Cardiac muscle cell (in vitro differentiated cells and primary cell): Measurements from ENCODE around the gene FNDC5. TPM values are rescaled to one million over a fixed set of nuclear protein-coding genes. Genes with fewer than 3 reads are reported as not detected.

Experiments
- DNase-seq, 2 donors: peaks; one replicate each; pipeline versions ENCODE4 v3.0.0 to v3.0.0-alpha.2; 2010 to 2017; ENCODE audit warnings: low read depth in 1 of 2, low spot score in 1 of 2
- H3K27ac ChIP-seq: fragments of 200-600 bp; sonication (generic); 2 replicates; pipeline ENCODE4 v1.5.1; 2016
- H3K27me3 ChIP-seq: fragments of 200-600 bp; sonication (generic); 2 replicates; pipeline ENCODE4 v1.6.0; 2016; ENCODE audit warnings: control low read depth
- H3K36me3 ChIP-seq: fragments of 200-600 bp; sonication (generic); 2 replicates; pipeline ENCODE4 v1.5.1; 2016; ENCODE audit warnings: control low read depth
- H3K4me1 ChIP-seq: fragments of 200-600 bp; sonication (generic); 2 replicates; pipeline ENCODE4 v1.8.1; 2017; ENCODE audit warnings: low read depth, mild to moderate bottlenecking, mixed run types
- H3K4me3 ChIP-seq: fragments of 200-600 bp; sonication (generic); 2 replicates; pipeline ENCODE4 v1.5.1; 2016; ENCODE audit warnings: mild to moderate bottlenecking
- H3K9me3 ChIP-seq: fragments of 200-600 bp; sonication (generic); 2 replicates; pipeline ENCODE4 v1.5.1; 2017; ENCODE audit warnings: low read depth, mild to moderate bottlenecking, control low read depth
- CTCF ChIP-seq: IDR thresholded peaks from 2 replicates; pipeline ENCODE4 v1.5.1; 2012; ENCODE audit warnings: low read depth, mild to moderate bottlenecking, low read length
- polyA plus RNA-seq: library from polyadenylated mRNA; unstranded; fragments of >200 nt; fragmentation: Nextera tagmentation; extraction: Ambion mirVana; gene quantifications from 2 replicates; pipeline ENCODE4 v1.2.1, GENCODE V29; 2016
- total RNA-seq: library from RNA; depleted of rRNA; stranded (reverse); fragments of >200 nt; gene quantifications from 2 replicates; pipeline ENCODE4 v1.2.3, GENCODE V29; 2016

Gene FNDC5
- total and polyA plus RNA-seq, 2 experiments from 2014 or later = 34.2 to 37.4 TPM

GRCh38 chr1:32884032-32884372 is 13.3 kb upstream of the FNDC5 start:
- H3K4me3 ChIP-seq = no peak overlapping the region
- H3K36me3 ChIP-seq = no peaks in the 10 kb centered on the region
- no peaks in the 10 kb centered on the region for H3K9me3 ChIP-seq
- no peak for DNase-seq
- TF ChIP-seq CTCF = no peak
- no peaks in the 10 kb centered on the region for H3K4me1 ChIP-seq
- H3K27ac ChIP-seq = no peak overlapping the region
- H3K27me3 ChIP-seq = peaks cover 47% of the 10 kb centered on the region

- H3K27me3 ChIP-seq = peaks cover 42% of the 10 kb centered on the region
These were observed 12.8 kb upstream of the FNDC5 start for GRCh38 chr1:32883338-32884031.

GRCh38 chr1:32881871-32882850 is 11.4 kb upstream of the FNDC5 start:
- no peak overlapping the region for H3K4me3 ChIP-seq

More at GRCh38 chr1:32883338-32884031, 12.8 kb upstream of the FNDC5 start:
- no peak for TF ChIP-seq CTCF
- DNase-seq = no peak
- H3K36me3 ChIP-seq = no peaks in the 10 kb centered on the region
- no peaks in the 10 kb centered on the region for H3K9me3 ChIP-seq
- H3K4me3 ChIP-seq = no peak overlapping the region
- H3K27ac ChIP-seq = no peak overlapping the region
- no peaks in the 10 kb centered on the region for H3K4me1 ChIP-seq

GRCh38 chr1:32881291-32881690 is 10.6 kb upstream of the FNDC5 start:
- DNase-seq = no peak
- no peaks in the 10 kb centered on the region for H3K9me3 ChIP-seq
- TF ChIP-seq CTCF = no peak
- H3K27me3 ChIP-seq = peaks cover 25% of the 10 kb centered on the region
- no peak overlapping the region for H3K4me3 ChIP-seq
- H3K27ac ChIP-seq = no peak overlapping the region
- H3K36me3 ChIP-seq = no peaks in the 10 kb centered on the region
- H3K4me1 ChIP-seq = no peaks in the 10 kb centered on the region

More at GRCh38 chr1:32881871-32882850, 11.4 kb upstream of the FNDC5 start:
- Histone ChIP-seq H3K9me3 (no peaks in the 10 kb centered on the region), H3K27me3 (peaks cover 29% of the 10 kb centered on the region), H3K4me1 (no peaks in the 10 kb centered on the region), H3K27ac (no peak overlapping the region), H3K36me3 (no peaks in the 10 kb centered on the region)
- no peak for TF ChIP-seq CTCF
- no peak for DNase-seq

GRCh38 chr1:32878637-32879041 is 7.9 kb upstream of the FNDC5 start:
- DNase-seq = no peak
- no peaks in the 10 kb centered on the region for H3K9me3 ChIP-seq
- H3K27ac ChIP-seq = no peak overlapping the region
- no peaks in the 10 kb centered on the region for H3K27me3 ChIP-seq
- no peak overlapping the region for H3K4me3 ChIP-seq
- H3K36me3 ChIP-seq = no peaks in the 10 kb centered on the region
- TF ChIP-seq CTCF = no peak
- no peaks in the 10 kb centered on the region for H3K4me1 ChIP-seq
